ENCODE results near the gene HEXIM2.
A peak's percentile ranks its signal among the peaks of the same experiment; 100 is the strongest.

Gene HEXIM2

GRCh38 chr17:45128331-45128730 is 33.3 kb upstream of the HEXIM2 start:
- DNase-seq, result no peak

GRCh38 chr17:45128989-45129388 is 32.7 kb upstream of the HEXIM2 start:
- no peak for DNase-seq

- DNase-seq, result no peak
Measured at GRCh38 chr17:45129426-45129939, 32.2 kb upstream of the HEXIM2 start.

GRCh38 chr17:45129940-45130680 is 31.6 kb upstream of the HEXIM2 start:
- no peak for DNase-seq

GRCh38 chr17:45130681-45131615 is 30.7 kb upstream of the HEXIM2 start:
- DNase-seq, result no peak

- DNase-seq, result peak; percentile 44
Measured at GRCh38 chr17:45131616-45132319, 29.9 kb upstream of the HEXIM2 start.

GRCh38 chr17:45132320-45132571 is 29.4 kb upstream of the HEXIM2 start, which contains the start of gene PLCD3:
Gene PLCD3 (minus strand): TSS chr17:45132515. CDS start chr17:45132410, 105 bp downstream.
- no peak for DNase-seq

- DNase-seq, result peak; percentile 62
Measured at GRCh38 chr17:45132572-45133463, 28.9 kb upstream of the HEXIM2 start.

GRCh38 chr17:45135192-45135977 is 26.3 kb upstream of the HEXIM2 start, which contains the start of gene ACBD4:
Gene ACBD4 (plus strand): TSS chr17:45135687. CDS start chr17:45136145, 458 bp downstream.
- peak; percentile 98 for DNase-seq

GRCh38 chr17:45135978-45136791 is 25.5 kb upstream of the HEXIM2 start:
- no peak for DNase-seq

- no peak for DNase-seq
Measured at GRCh38 chr17:45136846-45137560, 24.7 kb upstream of the HEXIM2 start.

GRCh38 chr17:45137561-45138305 is 23.9 kb upstream of the HEXIM2 start:
- DNase-seq, result no peak

- DNase-seq, result no peak
Measured at GRCh38 chr17:45138911-45139532, 22.7 kb upstream of the HEXIM2 start.

GRCh38 chr17:45139533-45139920 is 22.1 kb upstream of the HEXIM2 start:
- DNase-seq, result no peak

GRCh38 chr17:45143094-45143670 is 18.5 kb upstream of the HEXIM2 start:
- no peak for DNase-seq

GRCh38 chr17:45143767-45144198 is 17.9 kb upstream of the HEXIM2 start:
- no peak for DNase-seq

- no peak for DNase-seq
Measured at GRCh38 chr17:45144199-45145034, 17.3 kb upstream of the HEXIM2 start.

Data from activated gamma-delta T cell treated with Interleukin-2 at 50 U/mL for 16 hours (primary cell).